ENCODE results near the gene CTCF.

CTCF gene

DNA sequence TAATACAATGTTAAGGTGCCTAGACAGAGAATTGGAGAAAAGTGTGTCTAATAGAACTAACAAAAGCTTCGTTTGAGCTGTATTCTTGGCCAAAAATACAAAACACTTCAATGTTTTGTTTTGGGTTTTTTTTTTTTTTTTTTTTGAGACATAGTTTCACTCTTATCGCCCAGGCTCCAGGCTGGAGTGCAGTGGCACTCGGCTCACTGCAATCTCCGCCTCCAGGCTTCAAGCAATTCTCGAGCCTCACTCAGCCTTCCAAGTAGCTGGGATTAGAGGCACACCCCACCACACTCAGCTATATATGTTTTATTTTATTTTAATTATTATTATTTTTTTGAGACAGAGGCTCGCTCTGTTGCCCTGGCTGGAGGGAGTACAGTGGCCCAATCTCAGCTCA, 44.3 kb downstream of the CTCF start:
- TF ChIP-seq SUZ12 (IDR thresholded peaks at IDR 0.05) (no peak), TARDBP (IDR thresholded peaks at IDR 0.05) (no peak), FOXA1 (IDR thresholded peaks at IDR 0.05) (no peak), ARNT (IDR thresholded peaks at IDR 0.05) (no peak), ELF4 (IDR thresholded peaks at IDR 0.05) (no peak), ZNF384 (IDR thresholded peaks at IDR 0.05) (no peak), NFRKB (IDR thresholded peaks at IDR 0.05) (no peak), HDGF (IDR thresholded peaks at IDR 0.05; ENCODE audit: borderline replicate concordance) (no peak), FOXK2 (IDR thresholded peaks at IDR 0.05) (no peak), FOXM1 (IDR thresholded peaks at IDR 0.05; ENCODE audit: borderline replicate concordance) (no peak), CTBP1 (IDR thresholded peaks at IDR 0.05; ENCODE audit: borderline replicate concordance) (no peak), BHLHE40 (IDR thresholded peaks at IDR 0.05; ENCODE audit: borderline replicate concordance) (no peak), SP1 (IDR thresholded peaks at IDR 0.05) (no peak)
- TF ChIP-seq, protein P1, sequence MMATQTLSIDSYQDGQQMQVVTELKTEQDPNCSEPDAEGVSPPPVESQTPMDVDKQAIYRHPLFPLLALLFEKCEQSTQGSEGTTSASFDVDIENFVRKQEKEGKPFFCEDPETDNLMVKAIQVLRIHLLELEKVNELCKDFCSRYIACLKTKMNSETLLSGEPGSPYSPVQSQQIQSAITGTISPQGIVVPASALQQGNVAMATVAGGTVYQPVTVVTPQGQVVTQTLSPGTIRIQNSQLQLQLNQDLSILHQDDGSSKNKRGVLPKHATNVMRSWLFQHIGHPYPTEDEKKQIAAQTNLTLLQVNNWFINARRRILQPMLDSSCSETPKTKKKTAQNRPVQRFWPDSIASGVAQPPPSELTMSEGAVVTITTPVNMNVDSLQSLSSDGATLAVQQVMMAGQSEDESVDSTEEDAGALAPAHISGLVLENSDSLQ (IDR thresholded peaks at IDR 0.05): no peak
- ChIA-PET POLR2A (interaction anchor here (1.1 kb wide), 1 partner anchor 113 kb away, joined by 3 read pairs; the partner anchor contains the start of gene GFOD2), CTCF (no interaction called here)
- no peak for DNase-seq (ENCODE audit: extremely low spot score)

- TF ChIP-seq NFRKB (IDR thresholded peaks at IDR 0.05) (no peak), BHLHE40 (IDR thresholded peaks at IDR 0.05; ENCODE audit: borderline replicate concordance) (no peak), ZNF384 (IDR thresholded peaks at IDR 0.05) (no peak), LEF1 (IDR thresholded peaks at IDR 0.05; ENCODE audit: borderline replicate concordance) (no peak), FOXM1 (IDR thresholded peaks at IDR 0.05; ENCODE audit: borderline replicate concordance) (no peak), ELF4 (IDR thresholded peaks at IDR 0.05) (no peak), HDGF (IDR thresholded peaks at IDR 0.05; ENCODE audit: borderline replicate concordance) (no peak)
- TF ChIP-seq, protein P1 (IDR thresholded peaks at IDR 0.05): no peak
- POLR2A ChIA-PET: no interaction called here
- CTCF ChIA-PET: no interaction called here
- DNase-seq (ENCODE audit: extremely low spot score): no peak
Measured at GRCh38 chr16:67608364-67608763, 46.0 kb downstream of the CTCF start.

- POLR2A ChIA-PET: no interaction called here
- DNase-seq (ENCODE audit: extremely low spot score): no peak
- CTCF ChIA-PET: interaction anchor here (0.7 to 1.7 kb wide), 6 partner anchors 13 to 1062 kb away, joined by 3 to 9 read pairs (median 4); partner anchors contain the start of gene CTCF
- TF ChIP-seq SP1 (IDR thresholded peaks at IDR 0.05) (no peak), L3MBTL2 (conservative IDR thresholded peaks at IDR 0.05) (no peak), ELF4 (IDR thresholded peaks at IDR 0.05) (no peak), TARDBP (IDR thresholded peaks at IDR 0.05) (no peak), CTBP1 (IDR thresholded peaks at IDR 0.05; ENCODE audit: borderline replicate concordance) (no peak), FOXA1 (IDR thresholded peaks at IDR 0.05) (no peak), BHLHE40 (IDR thresholded peaks at IDR 0.05; ENCODE audit: borderline replicate concordance) (no peak), LEF1 (IDR thresholded peaks at IDR 0.05; ENCODE audit: borderline replicate concordance) (no peak)
- TF ChIP-seq, protein P1 (IDR thresholded peaks at IDR 0.05): no peak
Measured at GRCh38 chr16:67613808-67614207, 51.5 kb downstream of the CTCF start.

GRCh38 chr16:67628216-67628615, 65.9 kb downstream of the CTCF start:
- no peak for DNase-seq (ENCODE audit: extremely low spot score)
- POLR2A ChIA-PET: interaction anchor here (2.5 kb wide), 1 partner anchor 66 kb away, joined by 8 read pairs; the partner anchor contains the start of gene CTCF
- TF ChIP-seq SUZ12 (IDR thresholded peaks at IDR 0.05) (no peak), FOXA1 (IDR thresholded peaks at IDR 0.05) (no peak), TARDBP (IDR thresholded peaks at IDR 0.05) (no peak), SP1 (IDR thresholded peaks at IDR 0.05) (no peak), HDGF (IDR thresholded peaks at IDR 0.05; ENCODE audit: borderline replicate concordance) (no peak)
- CTCF ChIA-PET: interaction anchor here (0.5 to 0.6 kb wide), 2 partner anchors 61 to 549 kb away, joined by 3 read pairs; no protein-coding TSS in a partner anchor

GRCh38 chr16:67632415-67633172, 70.3 kb downstream of the CTCF start:
- no peak for DNase-seq (ENCODE audit: extremely low spot score)
- no peak for TF ChIP-seq NFRKB (IDR thresholded peaks at IDR 0.05)
- TF ChIP-seq, protein P1 (IDR thresholded peaks at IDR 0.05): no peak
- no peak for TF ChIP-seq BHLHE40 (IDR thresholded peaks at IDR 0.05; ENCODE audit: borderline replicate concordance)
- TF ChIP-seq HDGF (IDR thresholded peaks at IDR 0.05; ENCODE audit: borderline replicate concordance): no peak
- TF ChIP-seq CTBP1 (IDR thresholded peaks at IDR 0.05; ENCODE audit: borderline replicate concordance): no peak
- TF ChIP-seq TARDBP (IDR thresholded peaks at IDR 0.05): no peak
- TF ChIP-seq FOXK2 (IDR thresholded peaks at IDR 0.05): no peak
- no peak for TF ChIP-seq ZNF384 (IDR thresholded peaks at IDR 0.05)
- TF ChIP-seq FOXM1 (IDR thresholded peaks at IDR 0.05; ENCODE audit: borderline replicate concordance): no peak
- no peak for TF ChIP-seq LEF1 (IDR thresholded peaks at IDR 0.05; ENCODE audit: borderline replicate concordance)
- no peak for TF ChIP-seq ELF4 (IDR thresholded peaks at IDR 0.05)
- TF ChIP-seq SP1 (IDR thresholded peaks at IDR 0.05): no peak
- no peak for TF ChIP-seq L3MBTL2 (conservative IDR thresholded peaks at IDR 0.05)
- no peak for TF ChIP-seq SUZ12 (IDR thresholded peaks at IDR 0.05)
- no peak for TF ChIP-seq FOXA1 (IDR thresholded peaks at IDR 0.05)
- no peak for TF ChIP-seq ARNT (IDR thresholded peaks at IDR 0.05)
- ChIA-PET CTCF (no interaction called here), POLR2A (interaction anchor here (1.1 kb wide), 1 partner anchor 28 kb away, joined by 3 read pairs; the partner anchor contains the start of gene ACD)
